GM23338 (cell line): ENCODE results near the gene STIP1. TPM values are rescaled to one million over a fixed set of nuclear protein-coding genes. Genes with fewer than 3 reads are reported as not detected.

Experiments
- ATAC-seq: fragments of 200-7000 bp; cut with Tn5 transposase; 3 replicates; pipeline ENCODE4 v1.9.1; 2020
- DNase-seq: peaks from one replicate; pipeline ENCODE4 v3.0.0-alpha.2; 2015; ENCODE audit warnings: low spot score
- H2AFZ ChIP-seq: fragments of 200-600 bp; sonication (generic); 2 replicates; pipeline ENCODE4 v1.8.0; 2016; ENCODE audit warnings: antibody characterized with exemption, mild to moderate bottlenecking, moderate library complexity
- H3F3A ChIP-seq: fragments of 200-600 bp; sonication (generic); replicated peaks from 2 replicates; pipeline ENCODE4 v1.8.0; 2017; ENCODE audit warnings: antibody characterized with exemption, mixed run types, low read depth
- H3K27ac ChIP-seq: fragments of 200-600 bp; sonication (generic); 2 replicates; pipeline ENCODE4 v1.6.1; 2016; ENCODE audit warnings: low read depth
- H3K27me3 ChIP-seq: fragments of 200-600 bp; sonication (generic); 2 replicates; pipeline ENCODE4 v1.8.0; 2016; ENCODE audit warnings: mild to moderate bottlenecking, mixed run types, moderate library complexity; ENCODE audit not compliant: insufficient read depth
- H3K36me3 ChIP-seq: fragments of 200-600 bp; sonication (generic); 2 replicates; pipeline ENCODE4 v1.8.0; 2016; ENCODE audit warnings: mild to moderate bottlenecking; ENCODE audit not compliant: insufficient read depth
- H3K4me1 ChIP-seq: fragments of 200-600 bp; sonication (generic); 2 replicates; pipeline ENCODE4 v1.8.0; 2016; ENCODE audit warnings: mild to moderate bottlenecking, moderate library complexity; ENCODE audit not compliant: insufficient read depth
- H3K4me2 ChIP-seq: fragments of 200-600 bp; sonication (generic); 2 replicates; pipeline ENCODE4 v1.7.1; 2017; ENCODE audit warnings: mixed run types
- H3K4me3 ChIP-seq: fragments of 200-600 bp; sonication (generic); 2 replicates; pipeline ENCODE4 v1.6.1; 2016; ENCODE audit warnings: mixed run types
- H3K79me2 ChIP-seq: fragments of 200-600 bp; sonication (generic); replicated peaks from 2 replicates; pipeline ENCODE4 v1.8.0; 2017; ENCODE audit warnings: mild to moderate bottlenecking; ENCODE audit not compliant: insufficient read depth
- H3K9me2 ChIP-seq: fragments of 200-600 bp; sonication (generic); 2 replicates; pipeline ENCODE4 v1.8.0; 2017; ENCODE audit not compliant: insufficient read depth
- H4K20me1 ChIP-seq: fragments of 200-600 bp; sonication (generic); replicated peaks from 2 replicates; pipeline ENCODE4 v1.8.0; 2017; ENCODE audit warnings: mild to moderate bottlenecking; ENCODE audit not compliant: insufficient read depth
- H3K27ac Mint-ChIP-seq: 2 replicates; pipeline ENCODE4 v1.8.0; 2020; ENCODE audit warnings: inconsistent platforms, mild to moderate bottlenecking, moderate library complexity, mixed read lengths
- H3K27me3 Mint-ChIP-seq: 3 replicates; pipeline ENCODE4 v1.8.0; 2022; ENCODE audit warnings: low read depth, mild to moderate bottlenecking, moderate library complexity, mixed read lengths, inconsistent platforms; ENCODE audit not compliant: insufficient read depth, poor library complexity
- H3K36me3 Mint-ChIP-seq: 3 replicates; pipeline ENCODE4 v1.8.0; 2021; ENCODE audit warnings: low read depth, mild to moderate bottlenecking, inconsistent platforms, moderate library complexity, mixed read lengths
- H3K4me1 Mint-ChIP-seq: 3 replicates; pipeline ENCODE4 v1.8.0; 2020; ENCODE audit warnings: mild to moderate bottlenecking, inconsistent platforms, mixed read lengths
- H3K4me3 Mint-ChIP-seq: 3 replicates; pipeline ENCODE4 v1.8.0; 2021; ENCODE audit warnings: moderate library complexity, mild to moderate bottlenecking, inconsistent platforms, mixed read lengths
- H3K9me3 Mint-ChIP-seq: 3 replicates; pipeline ENCODE4 v1.8.0; 2020; ENCODE audit warnings: moderate library complexity, mild to moderate bottlenecking, inconsistent platforms, mixed read lengths
- CREB1 ChIP-seq: fragments of 250-450 bp; sonication (Bioruptor Pico); IDR thresholded peaks from 2 replicates; pipeline ENCODE4 v1.5.0; 2020; ENCODE audit warnings: low read depth, mild to moderate bottlenecking, moderate library complexity
- EZH2 ChIP-seq: fragments of 200-600 bp; sonication (generic); IDR thresholded peaks from one replicate; pipeline ENCODE4 v1.8.0; 2017; ENCODE audit warnings: antibody characterized with exemption, mild to moderate bottlenecking, low read depth; ENCODE audit not compliant: unreplicated experiment
- EZH2phosphoT487 ChIP-seq: fragments of 200-600 bp; sonication (generic); IDR thresholded peaks from one replicate; pipeline ENCODE4 v1.8.1; 2018; ENCODE audit warnings: antibody characterized with exemption; ENCODE audit not compliant: unreplicated experiment
- JUNB ChIP-seq: IDR thresholded peaks from one replicate; pipeline ENCODE4 v1.6.1; 2016; ENCODE audit warnings: antibody characterized with exemption; ENCODE audit not compliant: unreplicated experiment
- NANOG ChIP-seq: IDR thresholded peaks from 2 replicates; pipeline ENCODE4 v1.6.1; 2016; ENCODE audit warnings: antibody characterized with exemption, borderline replicate concordance
- POLR2AphosphoS5 ChIP-seq: IDR thresholded peaks from 2 replicates; pipeline ENCODE4 v1.6.1; 2016; ENCODE audit warnings: antibody characterized with exemption, low read depth
- STAT1 ChIP-seq: IDR thresholded peaks from one replicate; pipeline ENCODE4 v1.6.1; 2016; ENCODE audit warnings: antibody characterized with exemption; ENCODE audit not compliant: unreplicated experiment
- ZNF114 ChIP-seq: fragments of 250-450 bp; sonication (Bioruptor Pico); IDR thresholded peaks from 2 replicates; pipeline ENCODE4 v1.5.0; 2020; ENCODE audit warnings: mild to moderate bottlenecking, moderate library complexity
- ZNF331 ChIP-seq: fragments of 250-450 bp; sonication (Bioruptor Pico); IDR thresholded peaks from 2 replicates; pipeline ENCODE4 v1.5.0; 2020; ENCODE audit warnings: low read depth, mild to moderate bottlenecking, moderate library complexity
- polyA plus RNA-seq: library from polyadenylated mRNA; unstranded; fragments of >200 nt; fragmentation: Nextera tagmentation; extraction: Ambion mirVana; gene quantifications from 2 replicates; pipeline ENCODE4 v1.2.1, GENCODE V29; 2016
- total RNA-seq: library from RNA; depleted of rRNA; stranded (reverse); fragments of >200 nt; shearing (Covaris generic); gene quantifications from 2 replicates; pipeline ENCODE4 v1.2.3, GENCODE V29; 2014
- TF ChIP-seq, protein P1 (sequence below): fragments of 250-450 bp; sonication (Bioruptor Pico); IDR thresholded peaks from 2 replicates; pipeline ENCODE4 v1.5.0; 2020; ENCODE audit warnings: mild to moderate bottlenecking, moderate library complexity
- TF ChIP-seq, protein P2 (sequence below), 2 experiments: fragments of 200-600 bp in 1 of 2; sonication (generic) in 1 of 2; conservative IDR thresholded peaks; 2 replicates each; pipeline versions ENCODE4 v1.5.1 to v1.6.1; 2016 to 2017; ENCODE audit warnings: antibody characterized with exemption in 2 of 2, low read depth in 2 of 2, mild to moderate bottlenecking in 2 of 2, moderate library complexity in 1 of 2
- TF ChIP-seq, protein P3 (sequence below): IDR thresholded peaks from one replicate; pipeline ENCODE4 v1.6.1; 2018; ENCODE audit warnings: antibody characterized with exemption; ENCODE audit not compliant: unreplicated experiment

The STIP1 gene
- total and polyA plus RNA-seq, 2 experiments from 2014 or later: 213 to 351 TPM

DNA sequence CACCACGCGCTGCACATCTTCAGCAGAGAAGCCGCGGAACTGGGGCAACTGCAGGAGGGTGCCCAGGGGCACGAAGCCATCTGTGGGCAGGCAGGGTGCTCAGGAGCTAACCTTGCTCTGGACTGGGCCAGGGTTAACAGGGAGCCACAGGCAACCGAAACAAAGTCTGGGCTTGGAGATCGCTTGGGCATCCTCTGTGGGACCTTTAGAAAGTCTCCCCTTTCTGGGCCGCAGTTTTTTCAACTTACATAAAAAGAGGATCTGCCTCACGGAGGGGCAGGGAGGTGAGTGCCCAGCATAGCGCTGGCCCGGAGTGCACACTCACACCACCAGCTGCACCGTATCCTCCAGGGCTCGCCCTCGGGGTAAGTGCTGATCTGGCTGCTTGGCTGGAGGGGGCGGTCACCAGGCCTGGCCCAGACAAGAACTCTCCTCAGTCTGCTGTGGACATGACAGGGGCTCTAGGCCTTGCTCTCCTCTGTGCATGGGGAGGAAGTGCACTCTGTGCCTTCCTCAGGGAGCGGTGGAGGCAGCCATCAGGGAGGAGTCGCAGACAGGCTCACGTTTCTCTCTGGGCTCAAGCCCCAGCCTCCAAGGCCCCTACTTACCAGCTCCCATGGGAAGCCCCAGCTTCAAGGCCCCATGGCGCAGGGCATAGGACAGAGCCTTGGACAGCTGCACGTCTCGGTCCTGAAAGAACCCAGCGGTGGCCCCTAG is 39.1 kb downstream of the STIP1 start:
- Mint-ChIP-seq H3K27ac (no peak overlapping the region), H3K4me3 (peak overlapping the region; percentile 89), H3K36me3 (no peaks in the 10 kb centered on the region), H3K9me3 (no peaks in the 10 kb centered on the region), H3K4me1 (peaks cover 11% of the 10 kb centered on the region), H3K27me3 (peaks cover 4% of the 10 kb centered on the region)
- H3K4me3 ChIP-seq: peak overlapping the region; percentile 98
- no peak for DNase-seq
- ATAC-seq: no peak; the same call in 2 of the 3 replicates
- no peak for TF ChIP-seq NANOG
- no peak for TF ChIP-seq JUNB
- TF ChIP-seq ZNF331 (CRISPR knock-in tag): no peak
- no peak for TF ChIP-seq EZH2phosphoT487
- no peak for TF ChIP-seq ZNF114 (CRISPR knock-in tag)
- TF ChIP-seq, protein P1, sequence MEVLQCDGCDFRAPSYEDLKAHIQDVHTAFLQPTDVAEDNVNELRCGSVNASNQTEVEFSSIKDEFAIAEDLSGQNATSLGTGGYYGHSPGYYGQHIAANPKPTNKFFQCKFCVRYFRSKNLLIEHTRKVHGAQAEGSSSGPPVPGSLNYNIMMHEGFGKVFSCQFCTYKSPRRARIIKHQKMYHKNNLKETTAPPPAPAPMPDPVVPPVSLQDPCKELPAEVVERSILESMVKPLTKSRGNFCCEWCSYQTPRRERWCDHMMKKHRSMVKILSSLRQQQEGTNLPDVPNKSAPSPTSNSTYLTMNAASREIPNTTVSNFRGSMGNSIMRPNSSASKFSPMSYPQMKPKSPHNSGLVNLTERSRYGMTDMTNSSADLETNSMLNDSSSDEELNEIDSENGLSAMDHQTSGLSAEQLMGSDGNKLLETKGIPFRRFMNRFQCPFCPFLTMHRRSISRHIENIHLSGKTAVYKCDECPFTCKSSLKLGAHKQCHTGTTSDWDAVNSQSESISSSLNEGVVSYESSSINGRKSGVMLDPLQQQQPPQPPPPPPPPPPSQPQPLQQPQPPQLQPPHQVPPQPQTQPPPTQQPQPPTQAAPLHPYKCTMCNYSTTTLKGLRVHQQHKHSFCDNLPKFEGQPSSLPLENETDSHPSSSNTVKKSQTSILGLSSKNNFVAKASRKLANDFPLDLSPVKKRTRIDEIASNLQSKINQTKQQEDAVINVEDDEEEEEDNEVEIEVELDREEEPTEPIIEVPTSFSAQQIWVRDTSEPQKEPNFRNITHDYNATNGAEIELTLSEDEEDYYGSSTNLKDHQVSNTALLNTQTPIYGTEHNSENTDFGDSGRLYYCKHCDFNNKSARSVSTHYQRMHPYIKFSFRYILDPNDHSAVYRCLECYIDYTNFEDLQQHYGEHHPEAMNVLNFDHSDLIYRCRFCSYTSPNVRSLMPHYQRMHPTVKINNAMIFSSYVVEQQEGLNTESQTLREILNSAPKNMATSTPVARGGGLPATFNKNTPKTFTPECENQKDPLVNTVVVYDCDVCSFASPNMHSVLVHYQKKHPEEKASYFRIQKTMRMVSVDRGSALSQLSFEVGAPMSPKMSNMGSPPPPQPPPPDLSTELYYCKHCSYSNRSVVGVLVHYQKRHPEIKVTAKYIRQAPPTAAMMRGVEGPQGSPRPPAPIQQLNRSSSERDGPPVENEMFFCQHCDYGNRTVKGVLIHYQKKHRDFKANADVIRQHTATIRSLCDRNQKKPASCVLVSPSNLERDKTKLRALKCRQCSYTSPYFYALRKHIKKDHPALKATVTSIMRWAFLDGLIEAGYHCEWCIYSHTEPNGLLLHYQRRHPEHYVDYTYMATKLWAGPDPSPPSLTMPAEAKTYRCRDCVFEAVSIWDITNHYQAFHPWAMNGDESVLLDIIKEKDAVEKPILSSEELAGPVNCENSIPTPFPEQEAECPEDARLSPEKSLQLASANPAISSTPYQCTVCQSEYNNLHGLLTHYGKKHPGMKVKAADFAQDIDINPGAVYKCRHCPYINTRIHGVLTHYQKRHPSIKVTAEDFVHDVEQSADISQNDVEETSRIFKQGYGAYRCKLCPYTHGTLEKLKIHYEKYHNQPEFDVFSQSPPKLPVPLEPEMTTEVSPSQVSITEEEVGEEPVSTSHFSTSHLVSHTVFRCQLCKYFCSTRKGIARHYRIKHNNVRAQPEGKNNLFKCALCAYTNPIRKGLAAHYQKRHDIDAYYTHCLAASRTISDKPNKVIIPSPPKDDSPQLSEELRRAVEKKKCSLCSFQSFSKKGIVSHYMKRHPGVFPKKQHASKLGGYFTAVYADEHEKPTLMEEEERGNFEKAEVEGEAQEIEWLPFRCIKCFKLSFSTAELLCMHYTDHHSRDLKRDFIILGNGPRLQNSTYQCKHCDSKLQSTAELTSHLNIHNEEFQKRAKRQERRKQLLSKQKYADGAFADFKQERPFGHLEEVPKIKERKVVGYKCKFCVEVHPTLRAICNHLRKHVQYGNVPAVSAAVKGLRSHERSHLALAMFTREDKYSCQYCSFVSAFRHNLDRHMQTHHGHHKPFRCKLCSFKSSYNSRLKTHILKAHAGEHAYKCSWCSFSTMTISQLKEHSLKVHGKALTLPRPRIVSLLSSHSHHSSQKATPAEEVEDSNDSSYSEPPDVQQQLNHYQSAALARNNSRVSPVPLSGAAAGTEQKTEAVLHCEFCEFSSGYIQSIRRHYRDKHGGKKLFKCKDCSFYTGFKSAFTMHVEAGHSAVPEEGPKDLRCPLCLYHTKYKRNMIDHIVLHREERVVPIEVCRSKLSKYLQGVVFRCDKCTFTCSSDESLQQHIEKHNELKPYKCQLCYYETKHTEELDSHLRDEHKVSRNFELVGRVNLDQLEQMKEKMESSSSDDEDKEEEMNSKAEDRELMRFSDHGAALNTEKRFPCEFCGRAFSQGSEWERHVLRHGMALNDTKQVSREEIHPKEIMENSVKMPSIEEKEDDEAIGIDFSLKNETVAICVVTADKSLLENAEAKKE: no peak
- TF ChIP-seq, protein P2, sequence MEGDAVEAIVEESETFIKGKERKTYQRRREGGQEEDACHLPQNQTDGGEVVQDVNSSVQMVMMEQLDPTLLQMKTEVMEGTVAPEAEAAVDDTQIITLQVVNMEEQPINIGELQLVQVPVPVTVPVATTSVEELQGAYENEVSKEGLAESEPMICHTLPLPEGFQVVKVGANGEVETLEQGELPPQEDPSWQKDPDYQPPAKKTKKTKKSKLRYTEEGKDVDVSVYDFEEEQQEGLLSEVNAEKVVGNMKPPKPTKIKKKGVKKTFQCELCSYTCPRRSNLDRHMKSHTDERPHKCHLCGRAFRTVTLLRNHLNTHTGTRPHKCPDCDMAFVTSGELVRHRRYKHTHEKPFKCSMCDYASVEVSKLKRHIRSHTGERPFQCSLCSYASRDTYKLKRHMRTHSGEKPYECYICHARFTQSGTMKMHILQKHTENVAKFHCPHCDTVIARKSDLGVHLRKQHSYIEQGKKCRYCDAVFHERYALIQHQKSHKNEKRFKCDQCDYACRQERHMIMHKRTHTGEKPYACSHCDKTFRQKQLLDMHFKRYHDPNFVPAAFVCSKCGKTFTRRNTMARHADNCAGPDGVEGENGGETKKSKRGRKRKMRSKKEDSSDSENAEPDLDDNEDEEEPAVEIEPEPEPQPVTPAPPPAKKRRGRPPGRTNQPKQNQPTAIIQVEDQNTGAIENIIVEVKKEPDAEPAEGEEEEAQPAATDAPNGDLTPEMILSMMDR (conservative IDR thresholded peaks at IDR 0.05; ENCODE audit: low read depth in 2 of 2): no peak
- TF ChIP-seq, protein P3, sequence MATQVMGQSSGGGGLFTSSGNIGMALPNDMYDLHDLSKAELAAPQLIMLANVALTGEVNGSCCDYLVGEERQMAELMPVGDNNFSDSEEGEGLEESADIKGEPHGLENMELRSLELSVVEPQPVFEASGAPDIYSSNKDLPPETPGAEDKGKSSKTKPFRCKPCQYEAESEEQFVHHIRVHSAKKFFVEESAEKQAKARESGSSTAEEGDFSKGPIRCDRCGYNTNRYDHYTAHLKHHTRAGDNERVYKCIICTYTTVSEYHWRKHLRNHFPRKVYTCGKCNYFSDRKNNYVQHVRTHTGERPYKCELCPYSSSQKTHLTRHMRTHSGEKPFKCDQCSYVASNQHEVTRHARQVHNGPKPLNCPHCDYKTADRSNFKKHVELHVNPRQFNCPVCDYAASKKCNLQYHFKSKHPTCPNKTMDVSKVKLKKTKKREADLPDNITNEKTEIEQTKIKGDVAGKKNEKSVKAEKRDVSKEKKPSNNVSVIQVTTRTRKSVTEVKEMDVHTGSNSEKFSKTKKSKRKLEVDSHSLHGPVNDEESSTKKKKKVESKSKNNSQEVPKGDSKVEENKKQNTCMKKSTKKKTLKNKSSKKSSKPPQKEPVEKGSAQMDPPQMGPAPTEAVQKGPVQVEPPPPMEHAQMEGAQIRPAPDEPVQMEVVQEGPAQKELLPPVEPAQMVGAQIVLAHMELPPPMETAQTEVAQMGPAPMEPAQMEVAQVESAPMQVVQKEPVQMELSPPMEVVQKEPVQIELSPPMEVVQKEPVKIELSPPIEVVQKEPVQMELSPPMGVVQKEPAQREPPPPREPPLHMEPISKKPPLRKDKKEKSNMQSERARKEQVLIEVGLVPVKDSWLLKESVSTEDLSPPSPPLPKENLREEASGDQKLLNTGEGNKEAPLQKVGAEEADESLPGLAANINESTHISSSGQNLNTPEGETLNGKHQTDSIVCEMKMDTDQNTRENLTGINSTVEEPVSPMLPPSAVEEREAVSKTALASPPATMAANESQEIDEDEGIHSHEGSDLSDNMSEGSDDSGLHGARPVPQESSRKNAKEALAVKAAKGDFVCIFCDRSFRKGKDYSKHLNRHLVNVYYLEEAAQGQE: no peak
- no peak for TF ChIP-seq CREB1 (CRISPR knock-in tag)
- TF ChIP-seq POLR2AphosphoS5: no peak
- TF ChIP-seq EZH2: no peak
- no peak for TF ChIP-seq STAT1
- H3K79me2 ChIP-seq: no peaks in the 10 kb centered on the region; the same call in 1 of the 2 replicates
- no peak overlapping the region for H2AFZ ChIP-seq
- no peak overlapping the region for H3K27ac ChIP-seq
- H3F3A ChIP-seq: 0 out of 2 replicates have a peak, but pooled peaks cover 5% of the 10 kb centered on the region
- H3K36me3 ChIP-seq: no peaks in the 10 kb centered on the region; the same call in 1 of the 2 replicates
- no peaks in the 10 kb centered on the region for H3K27me3 ChIP-seq
- H3K4me1 ChIP-seq: no peaks in the 10 kb centered on the region; the same call in 1 of the 2 replicates
- no peaks in the 10 kb centered on the region for H4K20me1 ChIP-seq
- no peaks in the 10 kb centered on the region for H3K9me2 ChIP-seq
- peak overlapping the region; percentile 97 for H3K4me2 ChIP-seq
